GM18858 (cell line): ENCODE data around the gene MMP2.

Source experiments
- ATAC-seq: cut with Tn5 transposase; IDR thresholded peaks from one replicate; pipeline ENCODE4 v1.9.1; 2021; ENCODE audit not compliant: unreplicated experiment

Gene MMP2

GRCh38 chr16:55468352-55468990 is 10.5 kb upstream of the MMP2 start:
- no peak for ATAC-seq

GRCh38 chr16:55469821-55470532 is 9.0 kb upstream of the MMP2 start:
- no peak for ATAC-seq

- no peak for ATAC-seq
Measured at GRCh38 chr16:55470533-55471371, 8.2 kb upstream of the MMP2 start.

- peak; percentile 90 for ATAC-seq
Measured at GRCh38 chr16:55471448-55472097, 7.4 kb upstream of the MMP2 start.

DNA sequence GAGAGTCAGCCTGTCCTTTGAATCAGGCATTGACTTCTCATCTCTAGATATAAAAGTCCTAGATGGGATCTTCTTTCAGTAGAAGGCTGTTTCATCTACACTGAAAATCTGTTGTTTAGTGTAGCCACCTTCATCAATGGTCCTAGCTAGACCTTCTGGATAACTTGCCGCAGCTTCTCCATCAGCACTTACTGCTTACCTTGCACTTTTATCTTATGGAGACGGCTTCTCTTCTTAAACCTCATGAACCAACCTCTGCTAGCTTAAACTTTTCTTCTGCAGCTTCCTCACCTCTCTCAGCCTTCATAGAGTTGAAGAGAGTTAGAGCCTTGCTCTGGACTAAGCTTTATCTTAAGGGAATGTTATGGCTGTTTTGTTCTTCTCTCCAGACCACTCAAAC is 5.4 kb upstream of the MMP2 start:
- no peak for ATAC-seq

GRCh38 chr16:55474821-55475220 is 4.2 kb upstream of the MMP2 start:
- ATAC-seq: no peak

DNA sequence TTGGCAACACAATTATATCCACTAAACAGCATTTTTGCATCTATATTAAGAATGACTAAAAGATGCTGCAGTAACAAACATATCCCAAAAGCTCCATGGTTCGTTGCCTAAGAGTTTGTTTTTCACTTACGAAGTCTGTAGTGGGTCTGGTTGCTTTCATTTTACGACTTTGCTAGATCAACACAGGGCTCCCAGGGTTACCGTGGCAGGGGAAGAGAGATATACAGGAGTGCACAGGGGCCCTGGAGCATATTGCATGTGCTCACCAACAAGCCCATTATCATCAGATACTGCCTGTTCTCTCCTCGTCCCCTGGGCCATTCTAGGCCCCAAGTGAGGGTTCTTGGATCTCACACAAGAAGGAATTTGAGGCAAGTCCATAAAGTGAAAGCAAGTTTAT is 3.1 kb upstream of the MMP2 start:
- no peak for ATAC-seq

DNA sequence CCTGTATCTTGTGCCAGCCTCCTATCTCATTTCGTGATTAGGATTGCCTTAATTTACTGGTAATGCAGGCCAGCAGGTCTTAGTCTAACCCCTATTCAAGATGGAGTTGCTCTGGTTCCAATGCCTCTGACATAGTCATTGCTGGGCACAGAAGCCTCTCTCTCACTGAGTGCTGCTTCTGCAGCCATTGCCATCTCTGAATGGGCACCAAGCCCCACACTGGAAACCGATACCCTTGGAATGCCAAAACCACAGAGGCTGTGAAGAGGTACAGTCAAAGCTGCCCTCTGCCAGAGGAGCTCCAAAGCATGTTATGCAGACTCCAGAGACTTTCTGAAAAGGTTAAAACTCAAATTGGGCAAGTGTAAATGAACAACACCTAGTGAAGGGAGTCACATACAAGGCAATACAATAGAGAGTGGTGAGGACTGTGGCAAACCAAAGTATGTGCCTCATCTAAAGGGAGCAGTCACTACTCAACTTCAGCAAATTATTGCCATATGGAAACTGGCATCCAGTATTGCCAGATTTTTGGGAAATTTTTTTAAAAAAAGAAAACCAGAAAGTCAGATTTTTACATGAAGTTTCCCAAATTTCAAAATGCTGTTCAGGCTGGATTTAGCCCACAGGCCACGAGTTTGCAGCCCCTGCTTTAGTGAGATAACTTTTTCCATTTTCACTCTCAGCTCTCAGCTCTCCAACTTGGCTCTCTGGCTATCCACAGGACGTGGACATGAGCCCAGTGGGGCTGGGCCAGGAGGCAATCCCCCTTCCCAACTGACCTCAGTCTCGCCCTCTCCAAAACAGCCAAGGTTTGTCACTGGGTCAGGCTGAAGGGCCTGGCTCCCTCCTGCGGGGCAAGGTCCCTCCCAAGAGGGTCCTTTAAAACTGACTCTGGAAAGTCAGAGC is 2.1 kb upstream of the MMP2 start:
- ATAC-seq: no peak

GRCh38 chr16:55477736-55478135 is 1.3 kb upstream of the MMP2 start:
- no peak for ATAC-seq

DNA sequence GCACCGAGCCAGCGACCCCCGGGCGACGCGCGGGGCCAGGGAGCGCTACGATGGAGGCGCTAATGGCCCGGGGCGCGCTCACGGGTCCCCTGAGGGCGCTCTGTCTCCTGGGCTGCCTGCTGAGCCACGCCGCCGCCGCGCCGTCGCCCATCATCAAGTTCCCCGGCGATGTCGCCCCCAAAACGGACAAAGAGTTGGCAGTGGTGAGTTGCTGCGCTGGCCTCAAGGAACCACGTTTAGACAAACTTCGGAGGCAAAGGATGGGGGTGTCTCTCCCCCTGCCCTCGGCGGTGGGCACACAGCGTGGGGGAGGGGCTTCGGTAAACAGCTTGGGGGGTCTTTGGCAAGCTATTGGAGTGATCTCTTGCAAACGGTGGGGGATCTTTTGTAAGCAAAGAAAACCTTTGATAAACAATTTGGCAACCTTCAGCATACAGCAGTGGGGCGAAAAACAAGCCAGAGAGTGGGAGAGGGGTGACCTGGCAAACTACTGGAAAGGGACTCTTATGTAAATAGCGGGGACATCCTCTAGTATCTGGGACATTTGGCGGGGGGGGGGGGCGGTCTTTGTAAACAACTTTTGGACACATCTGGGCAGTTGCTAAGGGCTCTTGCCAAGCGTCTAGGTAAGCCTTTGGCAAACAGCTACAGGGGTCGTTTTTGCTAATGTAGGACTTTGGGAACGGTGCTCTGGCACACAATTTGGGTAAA is 587 bp downstream of the MMP2 start:
- ATAC-seq: no peak

GRCh38 chr16:55480228-55480655 is 1.2 kb downstream of the MMP2 start:
- no peak for ATAC-seq

GRCh38 chr16:55481023-55481422 is 2.0 kb downstream of the MMP2 start:
- no peak for ATAC-seq

DNA sequence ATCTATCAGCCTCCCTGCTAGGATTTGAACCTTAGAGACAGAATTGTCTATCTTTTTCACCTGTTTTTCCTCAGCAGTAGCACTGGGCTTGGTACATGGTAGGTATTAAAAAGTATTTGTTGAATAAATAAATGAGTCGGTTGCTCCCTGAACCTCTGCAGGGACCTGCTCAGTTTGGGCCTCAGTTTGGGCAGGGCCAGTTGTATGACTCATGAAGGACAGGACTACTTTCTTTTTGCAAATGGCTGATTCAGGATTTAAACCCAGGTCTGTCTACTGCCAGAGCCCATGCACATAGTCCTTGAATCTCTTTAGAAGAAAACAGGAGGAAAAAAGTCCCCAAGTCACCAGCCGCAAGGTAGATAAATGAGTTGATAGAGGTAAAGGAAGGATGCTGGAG is 3.1 kb downstream of the MMP2 start:
- no peak for ATAC-seq

- ATAC-seq: no peak
Measured at GRCh38 chr16:55487048-55487803, 8.2 kb downstream of the MMP2 start.

- no peak for ATAC-seq
Measured at GRCh38 chr16:55488306-55488705, 9.3 kb downstream of the MMP2 start.

DNA sequence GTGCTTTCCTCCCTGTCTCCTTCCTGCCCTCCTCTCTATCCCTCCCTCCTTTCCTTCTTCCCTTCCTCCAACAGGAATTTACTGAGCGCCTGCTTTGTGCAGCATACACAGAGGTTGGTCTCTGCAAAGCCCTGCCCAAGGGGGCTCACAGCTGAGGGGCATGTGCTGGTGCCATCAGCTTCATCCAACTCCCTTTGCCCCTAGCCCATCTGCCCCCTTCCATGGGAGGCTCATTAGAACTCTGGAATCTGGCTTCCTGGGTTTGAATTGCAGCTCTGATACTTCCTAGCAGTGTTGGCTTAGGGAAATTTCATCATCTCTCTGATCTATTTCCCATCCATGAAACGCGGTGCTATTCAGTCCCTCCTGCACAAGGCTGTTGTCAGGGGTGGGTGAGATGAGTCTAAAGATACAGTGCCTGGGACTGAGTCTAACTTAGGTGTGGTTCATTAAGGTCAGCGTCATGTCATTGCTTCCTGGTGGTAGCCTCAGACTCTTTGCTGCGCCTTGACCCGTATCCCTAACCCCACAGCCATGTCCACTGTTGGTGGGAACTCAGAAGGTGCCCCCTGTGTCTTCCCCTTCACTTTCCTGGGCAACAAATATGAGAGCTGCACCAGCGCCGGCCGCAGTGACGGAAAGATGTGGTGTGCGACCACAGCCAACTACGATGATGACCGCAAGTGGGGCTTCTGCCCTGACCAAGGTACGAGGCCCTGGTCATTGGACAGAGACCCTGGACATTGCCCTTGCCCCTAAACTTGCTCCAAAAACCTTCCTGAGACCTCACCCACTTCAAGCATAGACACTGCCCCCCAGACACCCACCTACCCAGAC is 10.3 kb downstream of the MMP2 start:
- no peak for ATAC-seq

DNA sequence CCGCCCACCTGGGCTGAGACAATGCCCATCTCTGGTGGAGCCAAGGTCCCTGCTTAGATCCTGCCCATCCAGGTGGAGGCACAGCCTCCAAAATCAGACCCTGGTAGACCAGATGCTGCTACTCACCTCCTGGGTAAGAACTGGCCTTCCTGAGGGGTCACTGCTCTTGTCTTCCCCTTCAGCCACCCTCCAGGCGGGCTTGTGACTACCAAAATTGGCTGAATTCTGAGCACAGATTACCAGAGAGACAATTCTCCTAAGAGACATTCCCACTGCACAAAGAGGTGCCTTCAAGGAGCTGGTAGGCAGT is 10.9 kb downstream of the MMP2 start:
- ATAC-seq: no peak

DNA sequence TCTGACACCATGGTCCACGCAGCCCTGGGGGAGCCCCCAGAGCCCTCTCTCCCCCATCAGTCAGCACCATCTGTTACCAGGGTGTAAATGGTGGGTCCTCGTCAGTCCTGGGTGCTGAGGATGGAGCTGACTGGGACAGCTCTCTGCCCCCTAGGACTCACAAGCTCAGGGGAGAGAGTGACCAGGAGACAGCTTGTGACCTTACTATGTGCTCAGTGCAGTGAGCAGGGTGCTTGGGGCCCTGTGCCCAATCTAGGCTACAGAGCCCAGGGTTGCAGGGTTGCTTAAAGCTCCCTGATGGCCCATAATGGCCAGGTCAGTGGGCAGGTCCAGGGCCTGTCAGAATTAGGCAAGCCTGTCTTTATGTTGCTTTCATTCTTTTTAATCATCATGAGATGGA is 11.3 kb downstream of the MMP2 start:
- ATAC-seq: no peak
